Heart right ventricle (tissue), 16 donors: ENCODE results near the gene MTPN. TPM values are rescaled to one million over a fixed set of nuclear protein-coding genes. Genes with fewer than 3 reads are reported as not detected.

ENCODE experiments used
- ATAC-seq, 8 donors: fragments of 200-7000 bp; cut with Tn5 transposase; one replicate each; pipeline ENCODE4 v1.9.1; 2020; ENCODE audit warnings: mild to moderate bottlenecking in 8 of 8, moderate library complexity in 8 of 8, moderate number of reproducible peaks in 1 of 8
- DNase-seq, 2 donors: peaks; one replicate each; pipeline ENCODE4 v3.0.0-alpha.2; 2020
- H3K27ac ChIP-seq, 10 donors: fragments of 200-600 bp; sonication (generic) in 2 of 10; one replicate each; pipeline versions ENCODE4 v1.5.0 to v1.8.0; 2020 to 2022; ENCODE audit warnings: mild to moderate bottlenecking in 3 of 10
- H3K27me3 ChIP-seq, 7 donors: fragments of 200-600 bp; one replicate each; pipeline ENCODE4 v1.8.0; 2021 to 2022; ENCODE audit warnings: mild to moderate bottlenecking in 2 of 7
- H3K36me3 ChIP-seq, 9 donors: fragments of 200-600 bp; sonication (generic) in 1 of 9; one replicate each; pipeline versions ENCODE4 v1.5.0 to v1.8.0; 2020 to 2022; ENCODE audit warnings: mild to moderate bottlenecking in 2 of 9
- H3K4me1 ChIP-seq, 9 donors: fragments of 200-600 bp; sonication (generic) in 1 of 9; one replicate each; pipeline versions ENCODE4 v1.5.0 to v1.8.0; 2020 to 2022; ENCODE audit warnings: mild to moderate bottlenecking in 4 of 9
- H3K4me3 ChIP-seq, 10 donors: fragments of 200-600 bp; sonication (generic) in 2 of 10; one replicate each; pipeline versions ENCODE4 v1.5.0 to v1.8.0; 2020 to 2022; ENCODE audit warnings: mild to moderate bottlenecking in 7 of 10, moderate library complexity in 2 of 10
- H3K9me3 ChIP-seq, 11 donors: fragments of 200-600 bp in 10 of 11; sonication (generic) in 2 of 11; one replicate each; pipeline versions ENCODE4 v1.5.0 to v1.8.0; 2013 to 2022; ENCODE audit warnings: mild to moderate bottlenecking in 2 of 11, control low read depth in 1 of 11, moderate library complexity in 1 of 11
- WGBS, 2 donors: extraction: QIAGEN DNeasy Blood & Tissue Kit; methylation state at CpG; one replicate each; pipeline ENCODE4 v1.1.7; 2013; ENCODE audit warnings: inconsistent platforms in 1 of 2; 5-methylcytosine and 5-hydroxymethylcytosine counted together
- intact Hi-C, 10 donors: fragments of 100-400 bp; cut with DNase I; formaldehyde crosslinking; loops; one replicate each; pipeline versions ENCODE4 v1.11.1 to v1.14.2; 2022
- polyA plus RNA-seq, 2 donors: library from polyadenylated mRNA; stranded (reverse); fragments of 200-250 nt; gene quantifications; one replicate each; pipeline ENCODE4 v1.2.3, GENCODE V29; 2013
- total RNA-seq, 10 donors: library from RNA; stranded (reverse); fragmentation: NEBNext Ultra II Directional in 3 of 10; extraction: Animal tissue kit (Norgen Biotek cat#: 25700) in 3 of 10; gene quantifications; one replicate each; pipeline versions ENCODE4 v1.2.1 to v1.2.4, GENCODE V29; 2021 to 2023
- TF ChIP-seq, protein P1 (sequence below), 9 donors: fragments of 200-600 bp; sonication (generic) in 2 of 9; IDR thresholded peaks; one replicate each; pipeline versions ENCODE4 v1.5.0 to v1.8.0; 2021 to 2022; ENCODE audit warnings: antibody characterized with exemption in 9 of 9, mild to moderate bottlenecking in 5 of 9, moderate library complexity in 1 of 9
- donor health status: Arrhythmogenic right ventricular cardiomyopathy.
- donor health status: ischemic (EF 13 %, LVEDD 7.1; RV severe dilation, severe dysfunction).
- donor health status: healthy with polysubstance abuse.
- donor health status: DM: no; HTN: yes; CAD: no.
- donor health status: DM: no; HTN: no; CAD: no.
- donor health status: ischemic (EF 25% LVEDD 6.9; RV normal size, moderate dysfunction).
- donor health status: ischemic (EF 25% LVEDD 5.7; RV mildly dilated, moderate dysfunction).
- donor health status: healthy.
- donor health status: DM: yes; HTN: yes; CAD: no.
- donor health status: Ischemic cardiomyopathy.
- donor health status: ischemic (EF 35%, LVEDD 5.7; RV mildly dilated, moderate dysfunction).
- donor health status: nonischemic (EF 11% LVEDD 7.7; RV severe dilation, severe dysfunction).
- donor health status: DM: yes; HTN: yes; CAD: no.
- donor health status: PGD.
- donor health status: ischemic (EF 29% LVEDD 5.4; RV normal size, mild dysfunction).
- donor health status: nonischemic (EF 23%, LVEDD 6.1; RV moderate dilation, normal function).

MTPN gene
- total and polyA plus RNA-seq, 12 donors: 15.7 to 107 (median 80.7) TPM

DNA sequence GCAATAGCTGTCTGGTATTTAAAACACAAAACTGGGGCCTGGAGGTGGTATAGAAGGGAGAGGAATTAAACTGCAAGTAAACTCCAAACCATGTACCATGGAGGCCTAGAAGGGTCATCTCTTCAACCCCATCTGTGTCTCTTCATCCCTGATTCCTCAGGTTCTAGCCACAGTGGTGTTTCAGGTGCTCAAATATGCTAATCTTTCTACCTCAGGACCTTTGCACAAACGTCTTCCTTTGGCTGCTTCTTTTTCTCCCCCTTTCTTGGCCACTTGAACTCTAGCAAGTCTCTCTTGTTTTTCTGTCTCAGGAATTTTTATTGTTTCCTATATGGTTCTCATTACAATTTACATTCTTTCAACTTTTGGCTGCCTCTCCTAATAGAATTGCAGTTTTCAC lies 25.6 kb upstream of the MTPN start:
- ATAC-seq: no peak

DNA sequence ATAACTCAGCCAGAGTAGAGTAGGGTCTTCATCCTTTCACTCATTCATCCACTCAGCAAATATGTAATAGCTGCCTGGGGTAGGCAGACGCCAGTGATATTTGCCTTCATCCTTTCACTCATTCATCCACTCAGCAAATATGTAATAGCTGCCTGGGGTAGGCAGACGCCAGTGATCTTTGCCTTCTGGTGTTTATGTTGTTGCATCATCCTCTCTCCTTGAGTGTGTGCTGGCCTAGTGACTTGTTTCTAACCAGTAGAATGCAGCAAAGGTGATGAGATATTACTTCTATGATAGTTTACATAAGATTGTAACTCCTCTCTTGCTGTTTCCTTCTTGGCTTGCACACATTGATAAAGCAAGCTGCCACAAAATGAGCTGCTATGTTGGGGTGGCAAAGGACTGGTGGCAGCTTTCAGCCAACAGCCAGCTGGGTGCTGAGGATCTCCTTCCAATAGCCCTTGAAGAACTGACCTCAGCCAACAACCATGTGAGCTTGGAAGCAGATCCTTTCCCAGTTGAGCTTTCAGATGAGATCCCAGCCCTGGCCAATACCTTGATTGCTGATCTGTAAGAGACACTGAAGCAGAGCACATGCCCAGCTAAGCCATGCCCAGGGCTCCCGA lies 23.2 kb upstream of the MTPN start:
- TF ChIP-seq, protein P1, sequence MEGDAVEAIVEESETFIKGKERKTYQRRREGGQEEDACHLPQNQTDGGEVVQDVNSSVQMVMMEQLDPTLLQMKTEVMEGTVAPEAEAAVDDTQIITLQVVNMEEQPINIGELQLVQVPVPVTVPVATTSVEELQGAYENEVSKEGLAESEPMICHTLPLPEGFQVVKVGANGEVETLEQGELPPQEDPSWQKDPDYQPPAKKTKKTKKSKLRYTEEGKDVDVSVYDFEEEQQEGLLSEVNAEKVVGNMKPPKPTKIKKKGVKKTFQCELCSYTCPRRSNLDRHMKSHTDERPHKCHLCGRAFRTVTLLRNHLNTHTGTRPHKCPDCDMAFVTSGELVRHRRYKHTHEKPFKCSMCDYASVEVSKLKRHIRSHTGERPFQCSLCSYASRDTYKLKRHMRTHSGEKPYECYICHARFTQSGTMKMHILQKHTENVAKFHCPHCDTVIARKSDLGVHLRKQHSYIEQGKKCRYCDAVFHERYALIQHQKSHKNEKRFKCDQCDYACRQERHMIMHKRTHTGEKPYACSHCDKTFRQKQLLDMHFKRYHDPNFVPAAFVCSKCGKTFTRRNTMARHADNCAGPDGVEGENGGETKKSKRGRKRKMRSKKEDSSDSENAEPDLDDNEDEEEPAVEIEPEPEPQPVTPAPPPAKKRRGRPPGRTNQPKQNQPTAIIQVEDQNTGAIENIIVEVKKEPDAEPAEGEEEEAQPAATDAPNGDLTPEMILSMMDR (IDR thresholded peaks at IDR 0.05): no peak
- no peaks in the 10 kb centered on the region for H3K27me3 ChIP-seq
- H3K4me1 ChIP-seq: no peaks in the 10 kb centered on the region
- no peak overlapping the region for H3K27ac ChIP-seq
- ATAC-seq: no peak
- WGBS, 2 donors: 53 to 63% methylated on average over 3 of the region's 3 CpGs
- intact Hi-C loops: loop anchor here in 1 of 10 donors (10.0 kb wide), 1 partner anchor 336 kb away; the partner anchor contains the start of gene STMP1
- no peaks in the 10 kb centered on the region for H3K36me3 ChIP-seq
- H3K9me3 ChIP-seq: peaks cover 0 to 6% (median 0%) of the 10 kb centered on the region in 11 donors
- DNase-seq: no peak
- no peak overlapping the region for H3K4me3 ChIP-seq

More for the DNA sequence above, 25.6 kb upstream of the MTPN start:
- intact Hi-C loops: loop anchor here in 1 of 10 donors (10.0 kb wide), 1 partner anchor 338 kb away; the partner anchor contains the start of gene STMP1
- H3K27ac ChIP-seq: no peak overlapping the region
- no peaks in the 10 kb centered on the region for H3K36me3 ChIP-seq
- H3K27me3 ChIP-seq: no peaks in the 10 kb centered on the region
- 38 to 63% methylated on average over 1 of the region's 1 CpG for WGBS, 2 donors
- no peak for DNase-seq
- TF ChIP-seq, protein P1 (IDR thresholded peaks at IDR 0.05): no peak
- H3K4me1 ChIP-seq: no peaks in the 10 kb centered on the region
- peaks cover 0 to 6% (median 0%) of the 10 kb centered on the region in 11 donors for H3K9me3 ChIP-seq
- H3K4me3 ChIP-seq: no peak overlapping the region

DNA sequence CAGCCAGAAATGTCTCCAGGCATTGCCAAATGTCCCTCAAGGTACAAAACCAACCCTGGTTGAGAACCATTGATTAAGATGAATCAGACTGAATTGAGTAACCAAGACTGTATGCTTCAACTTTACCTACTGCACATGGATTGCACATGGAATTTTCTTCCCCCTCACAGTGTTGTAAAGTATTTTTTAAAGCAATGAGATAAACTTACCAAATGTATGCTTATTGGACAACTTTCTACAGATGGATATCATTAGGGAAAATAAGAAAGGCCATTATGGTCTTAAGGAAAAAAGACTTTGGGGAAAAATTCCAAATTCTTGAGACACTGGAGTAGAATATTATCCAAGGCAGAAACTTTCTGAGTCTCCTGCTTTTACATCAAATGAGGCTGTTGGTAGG lies 20.9 kb upstream of the MTPN start:
- H3K4me3 ChIP-seq: no peak overlapping the region
- no peaks in the 10 kb centered on the region for H3K27me3 ChIP-seq
- H3K4me1 ChIP-seq: no peaks in the 10 kb centered on the region
- intact Hi-C loops: no loop called here
- no peak for DNase-seq
- H3K27ac ChIP-seq: no peak overlapping the region
- no peaks in the 10 kb centered on the region for H3K36me3 ChIP-seq
- TF ChIP-seq, protein P1 (IDR thresholded peaks at IDR 0.05): no peak
- peaks cover 0 to 6% (median 0%) of the 10 kb centered on the region in 11 donors for H3K9me3 ChIP-seq
- ATAC-seq: no peak

DNA sequence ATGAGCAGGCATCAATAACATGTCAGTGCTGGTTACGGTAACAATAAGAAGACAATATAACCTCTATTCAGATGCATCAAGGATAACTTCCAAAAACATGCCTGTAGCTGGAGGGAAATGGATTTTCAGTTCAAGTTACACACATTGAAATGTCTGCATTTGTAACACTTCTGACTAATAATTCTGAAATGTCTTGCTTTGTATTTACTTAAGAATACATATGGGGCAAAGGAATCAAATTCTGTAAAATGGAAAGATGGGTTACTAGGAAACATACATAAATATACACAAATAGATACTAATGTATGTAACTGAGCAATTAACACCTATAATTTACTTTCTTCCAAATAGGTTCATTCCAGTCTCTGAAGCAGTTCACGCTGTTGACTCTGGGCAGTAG lies 18.6 kb upstream of the MTPN start:
- TF ChIP-seq, protein P1 (IDR thresholded peaks at IDR 0.05): no peak
- ATAC-seq: no peak
- H3K4me3 ChIP-seq: no peak overlapping the region
- intact Hi-C loops: no loop called here
- H3K27me3 ChIP-seq: no peaks in the 10 kb centered on the region
- H3K27ac ChIP-seq: no peak overlapping the region
- peaks cover 0 to 5% (median 0%) of the 10 kb centered on the region in 11 donors for H3K9me3 ChIP-seq
- H3K4me1 ChIP-seq: no peaks in the 10 kb centered on the region
- 96 to 98% methylated on average over 2 of the region's 2 CpGs for WGBS, 2 donors
- DNase-seq: no peak
- H3K36me3 ChIP-seq: no peaks in the 10 kb centered on the region
